Uterus (tissue), 4 donors: ENCODE data around the gene SNX10. TPM values are rescaled to one million over a fixed set of nuclear protein-coding genes. Genes with fewer than 3 reads are reported as not detected.
A peak's percentile ranks its signal among the peaks of the same experiment; 100 is the strongest.

ENCODE experiments used
- DNase-seq, 2 donors: peaks; one replicate each; pipeline ENCODE4 v3.0.0-alpha.2; 2019 to 2020
- H3K27ac ChIP-seq, 2 donors: fragments of 200-600 bp; sonication (generic); 1 replicate in 1 of 2; 2 replicates in 1 of 2; pipeline ENCODE4 v1.5.1; 2016 to 2018
- H3K27me3 ChIP-seq, 2 donors: fragments of 200-600 bp; sonication (generic); one replicate each; pipeline ENCODE4 v1.5.1; 2018 to 2019; ENCODE audit warnings: control low read depth in 1 of 2
- H3K36me3 ChIP-seq, 2 donors: fragments of 200-600 bp; sonication (generic); one replicate each; pipeline ENCODE4 v1.5.1; 2019; ENCODE audit warnings: control low read depth in 1 of 2
- H3K4me1 ChIP-seq, 2 donors: fragments of 200-600 bp; sonication (generic); one replicate each; pipeline ENCODE4 v1.5.1; 2018 to 2019; ENCODE audit warnings: control low read depth in 1 of 2
- H3K4me3 ChIP-seq, 2 donors: fragments of 200-600 bp; sonication (generic); 1 replicate in 1 of 2; 2 replicates in 1 of 2; pipeline ENCODE4 v1.5.1; 2018 to 2019; ENCODE audit warnings: mild to moderate bottlenecking in 1 of 2
- H3K9me3 ChIP-seq, 2 donors: fragments of 200-600 bp; sonication (generic); one replicate each; pipeline ENCODE4 v1.5.1; 2019; ENCODE audit warnings: control low read depth in 1 of 2
- POLR2A ChIP-seq, 2 donors: fragments of 450-650 bp; IDR thresholded peaks; one replicate each; pipeline ENCODE4 v1.6.1; 2016; ENCODE audit warnings: antibody characterized with exemption in 2 of 2, mild to moderate bottlenecking in 1 of 2, moderate library complexity in 1 of 2
- intact Hi-C: fragments of 100-400 bp; cut with DNase I; formaldehyde crosslinking; loops from one replicate; pipeline ENCODE4 v1.15.1; 2023; ENCODE audit warnings: low total_unique reads
- total RNA-seq, 4 donors: library from RNA; depleted of rRNA in 3 of 4; stranded (reverse); fragments of >200 nt in 3 of 4; gene quantifications; one replicate each; pipeline versions ENCODE4 v1.1.0 to v1.2.4, GENCODE V29; 2014 to 2023
- TF ChIP-seq, protein P1 (sequence below), 4 experiments: fragments of 200-600 bp in 2 of 4; fragments of 450-650 bp in 2 of 4; sonication (generic) in 2 of 4; IDR thresholded peaks; one replicate each; pipeline ENCODE4 v1.5.1; 2016 to 2019; ENCODE audit warnings: antibody characterized with exemption in 4 of 4, mild to moderate bottlenecking in 2 of 4, moderate library complexity in 1 of 4
- donor health status: DM: yes; HTN: yes; CAD: no.

The SNX10 gene
- total RNA-seq, 4 donors from 2014 or later, result 7.7 to 16.8 (median 9.7) TPM

DNA sequence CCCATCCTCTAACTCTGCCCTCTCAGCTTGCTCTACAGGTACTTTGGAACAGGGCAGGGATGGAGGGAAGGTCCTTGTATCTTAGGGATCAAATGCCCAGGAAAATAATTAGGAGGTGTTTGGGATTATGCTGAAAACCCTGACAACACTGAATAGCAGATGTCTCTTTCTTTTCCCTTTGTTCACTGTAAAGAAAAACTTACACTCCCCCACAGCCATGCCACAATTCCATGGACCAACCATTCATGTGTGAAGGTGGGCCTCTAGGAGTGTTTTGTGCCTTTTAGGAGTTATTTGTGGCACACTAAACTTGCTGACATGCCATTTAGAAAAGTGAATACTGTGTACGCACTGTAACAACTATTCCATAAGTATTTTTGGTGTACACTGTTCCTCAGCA is 108.1 kb downstream of the SNX10 start:
- Histone ChIP-seq H3K27me3 (no peaks in the 10 kb centered on the region), H3K4me1 (no peaks in the 10 kb centered on the region), H3K4me3 (no peak overlapping the region), H3K36me3 (no peaks in the 10 kb centered on the region), H3K9me3 (no peaks in the 10 kb centered on the region), H3K27ac (peak overlapping the region in 1 of 2 donors; percentile 2)
- TF ChIP-seq, protein P1, sequence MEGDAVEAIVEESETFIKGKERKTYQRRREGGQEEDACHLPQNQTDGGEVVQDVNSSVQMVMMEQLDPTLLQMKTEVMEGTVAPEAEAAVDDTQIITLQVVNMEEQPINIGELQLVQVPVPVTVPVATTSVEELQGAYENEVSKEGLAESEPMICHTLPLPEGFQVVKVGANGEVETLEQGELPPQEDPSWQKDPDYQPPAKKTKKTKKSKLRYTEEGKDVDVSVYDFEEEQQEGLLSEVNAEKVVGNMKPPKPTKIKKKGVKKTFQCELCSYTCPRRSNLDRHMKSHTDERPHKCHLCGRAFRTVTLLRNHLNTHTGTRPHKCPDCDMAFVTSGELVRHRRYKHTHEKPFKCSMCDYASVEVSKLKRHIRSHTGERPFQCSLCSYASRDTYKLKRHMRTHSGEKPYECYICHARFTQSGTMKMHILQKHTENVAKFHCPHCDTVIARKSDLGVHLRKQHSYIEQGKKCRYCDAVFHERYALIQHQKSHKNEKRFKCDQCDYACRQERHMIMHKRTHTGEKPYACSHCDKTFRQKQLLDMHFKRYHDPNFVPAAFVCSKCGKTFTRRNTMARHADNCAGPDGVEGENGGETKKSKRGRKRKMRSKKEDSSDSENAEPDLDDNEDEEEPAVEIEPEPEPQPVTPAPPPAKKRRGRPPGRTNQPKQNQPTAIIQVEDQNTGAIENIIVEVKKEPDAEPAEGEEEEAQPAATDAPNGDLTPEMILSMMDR (IDR thresholded peaks at IDR 0.05), result no peak
- no peak for DNase-seq
- intact Hi-C loops, result no loop called here

DNA sequence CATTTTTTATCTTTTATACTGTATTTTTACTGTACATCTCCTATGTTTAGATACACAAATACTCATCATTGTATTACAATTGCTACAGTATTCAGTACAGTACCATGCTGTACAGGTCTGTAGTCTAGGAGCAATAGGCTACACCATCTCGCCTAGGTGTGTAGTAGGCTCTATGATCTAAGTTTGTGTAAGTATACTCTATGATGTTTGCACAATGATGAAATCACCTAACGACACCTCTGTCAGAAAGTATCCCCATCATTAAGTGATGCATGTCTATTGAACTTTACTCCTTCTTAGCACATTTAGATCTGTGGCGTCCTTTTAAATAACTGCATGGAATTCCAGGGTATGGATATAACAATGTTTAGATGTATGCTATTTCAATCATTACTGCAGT is 112.0 kb downstream of the SNX10 start:
- Histone ChIP-seq H3K36me3 (no peaks in the 10 kb centered on the region), H3K27me3 (no peaks in the 10 kb centered on the region), H3K4me3 (no peak overlapping the region), H3K9me3 (no peaks in the 10 kb centered on the region), H3K27ac (no peak overlapping the region), H3K4me1 (no peaks in the 10 kb centered on the region)
- no peak for DNase-seq
- TF ChIP-seq, protein P1 (IDR thresholded peaks at IDR 0.05), result no peak
- no peak for TF ChIP-seq POLR2A (IDR thresholded peaks at IDR 0.05)
- intact Hi-C loops, result no loop called here

DNA sequence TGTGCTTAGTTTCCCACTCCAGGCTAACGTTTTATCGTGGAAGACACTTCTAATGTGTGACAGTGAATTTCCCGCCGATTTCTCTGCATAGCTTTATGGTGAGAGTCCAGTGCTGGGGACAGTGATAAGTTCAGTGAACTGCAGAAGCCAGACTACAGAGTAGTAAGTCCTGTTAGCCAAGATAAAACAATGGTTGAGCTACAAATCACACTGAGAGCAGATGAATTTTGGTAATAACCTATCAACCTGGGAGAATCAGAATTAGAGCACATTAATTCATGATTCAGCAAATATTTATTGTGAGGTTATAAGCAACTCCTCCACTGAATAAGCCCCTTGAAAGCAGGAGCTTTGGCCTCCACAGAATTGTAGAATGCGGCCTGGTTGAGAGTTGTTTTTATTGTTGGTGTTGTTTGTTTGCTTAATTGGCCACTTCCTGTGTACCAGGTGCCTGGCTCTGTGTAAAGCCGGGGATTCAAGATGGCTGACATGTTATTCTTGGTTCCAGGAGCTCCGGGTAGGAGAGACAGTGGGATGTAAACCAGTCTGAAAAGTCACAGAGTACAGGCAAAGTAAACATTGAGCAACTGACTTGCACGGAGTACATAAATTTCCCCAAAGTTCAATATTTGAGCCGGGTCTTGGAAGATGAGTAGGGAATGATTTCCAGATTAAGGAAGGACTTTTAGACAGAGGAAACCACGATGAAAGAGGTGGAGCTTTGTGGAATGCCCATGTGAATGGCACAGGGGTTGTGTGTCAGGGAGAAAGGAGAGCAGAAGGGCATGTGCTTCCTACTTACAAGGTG is 112.7 kb downstream of the SNX10 start:
- H3K36me3 ChIP-seq, result no peaks in the 10 kb centered on the region
- DNase-seq, result no peak
- no peak overlapping the region for H3K4me3 ChIP-seq
- intact Hi-C loops, result no loop called here
- TF ChIP-seq, protein P1 (IDR thresholded peaks at IDR 0.05), result no peak
- TF ChIP-seq POLR2A (IDR thresholded peaks at IDR 0.05), result no peak
- H3K4me1 ChIP-seq, result no peaks in the 10 kb centered on the region
- no peaks in the 10 kb centered on the region for H3K9me3 ChIP-seq
- no peak overlapping the region for H3K27ac ChIP-seq
- H3K27me3 ChIP-seq, result no peaks in the 10 kb centered on the region

DNA sequence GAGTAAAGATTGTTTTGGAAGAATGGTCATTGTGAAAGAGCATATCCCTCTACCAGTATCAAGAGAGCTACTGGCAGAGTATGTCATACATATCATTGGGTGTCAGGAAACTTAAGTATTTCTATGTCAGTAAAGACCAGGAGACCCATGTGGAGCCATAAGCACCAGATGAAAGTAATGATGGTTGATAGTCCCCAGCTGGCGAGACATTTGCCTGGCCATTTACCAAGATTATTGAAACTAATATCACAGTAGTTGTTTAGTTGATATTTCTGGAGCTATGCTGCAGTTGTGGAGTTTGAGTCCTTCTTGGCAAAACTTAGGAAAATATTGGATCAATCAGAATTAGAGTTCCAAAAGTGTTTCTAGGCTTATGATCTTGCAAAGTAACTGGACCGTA is 114.8 kb downstream of the SNX10 start:
- H3K9me3 ChIP-seq, result no peaks in the 10 kb centered on the region
- H3K4me3 ChIP-seq, result no peak overlapping the region
- TF ChIP-seq, protein P1 (IDR thresholded peaks at IDR 0.05), result no peak
- no peak overlapping the region for H3K27ac ChIP-seq
- DNase-seq, result no peak
- intact Hi-C loops, result no loop called here
- no peaks in the 10 kb centered on the region for H3K27me3 ChIP-seq
- no peaks in the 10 kb centered on the region for H3K4me1 ChIP-seq
- H3K36me3 ChIP-seq, result no peaks in the 10 kb centered on the region

DNA sequence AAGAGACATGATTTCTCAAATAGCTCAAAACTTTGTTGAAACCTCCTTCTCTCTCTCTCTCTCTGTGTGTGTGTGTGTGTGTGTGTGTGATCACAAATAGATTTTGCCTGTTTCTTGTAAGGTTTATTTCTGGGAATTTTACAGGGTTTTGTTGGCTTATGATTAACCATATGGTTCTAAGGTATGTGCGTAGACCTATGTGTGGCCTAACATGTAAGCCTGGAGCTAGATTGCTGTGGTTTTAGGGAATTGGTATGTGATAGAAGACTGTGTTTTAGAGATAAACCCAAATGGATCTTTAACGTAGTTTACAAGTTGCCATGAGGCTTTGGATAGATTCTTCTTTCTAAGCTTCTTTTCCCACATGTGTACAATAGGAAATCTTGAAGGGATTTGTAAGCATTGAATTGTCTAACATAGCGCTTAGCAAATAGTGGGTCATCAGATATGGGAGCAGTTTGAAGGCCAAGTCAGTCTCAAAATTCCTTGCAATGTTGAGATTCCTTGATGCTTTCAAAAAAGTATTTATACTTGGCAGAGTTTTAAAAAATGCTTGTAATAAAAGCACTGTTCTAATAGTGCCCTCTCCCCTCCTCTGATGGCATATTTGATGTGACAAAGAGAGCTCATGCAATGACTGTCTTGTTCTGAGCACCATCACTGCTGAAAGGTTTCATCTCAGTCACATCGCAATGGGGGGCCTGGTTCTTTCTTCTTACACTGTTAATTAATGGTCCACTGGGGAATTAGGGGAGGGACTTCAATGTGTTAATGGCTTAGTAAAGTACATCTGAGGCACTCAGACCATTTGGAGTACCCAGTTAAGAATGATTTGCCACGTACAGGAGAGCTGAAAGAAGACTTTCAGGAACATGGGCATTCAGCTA is 118.2 kb downstream of the SNX10 start:
- Histone ChIP-seq H3K27ac (no peak overlapping the region), H3K4me3 (no peak overlapping the region), H3K36me3 (no peaks in the 10 kb centered on the region), H3K27me3 (no peaks in the 10 kb centered on the region), H3K9me3 (no peaks in the 10 kb centered on the region), H3K4me1 (no peaks in the 10 kb centered on the region)
- DNase-seq, result no peak
- TF ChIP-seq, protein P1 (IDR thresholded peaks at IDR 0.05), result no peak
- no peak for TF ChIP-seq POLR2A (IDR thresholded peaks at IDR 0.05)
- intact Hi-C loops, result no loop called here
